H9 (cell line): ENCODE data around the gene METTL25B. TPM values are rescaled to one million over a fixed set of nuclear protein-coding genes. Genes with fewer than 3 reads are reported as not detected.

Experiments used
- DNase-seq: peaks from one replicate; pipeline ENCODE4 v3.0.0-alpha.2; 2017
- H2AFZ ChIP-seq: one replicate; pipeline ENCODE4 v1.6.1; 2013; ENCODE audit warnings: mild to moderate bottlenecking, low read length, control low read depth, moderate library complexity
- H2AK5ac ChIP-seq: 2 replicates; pipeline ENCODE4 v1.6.1; 2013; ENCODE audit warnings: low read length, control low read depth, mixed read lengths; ENCODE audit not compliant: insufficient read length
- H2BK120ac ChIP-seq: one replicate; pipeline ENCODE4 v1.6.1; 2013; ENCODE audit warnings: low read depth, mild to moderate bottlenecking, low read length, control low read depth, inconsistent platforms; ENCODE audit not compliant: poor library complexity, severe bottlenecking
- H2BK12ac ChIP-seq: 2 replicates; pipeline ENCODE4 v1.6.1; 2013; ENCODE audit warnings: low read length, control low read depth, mixed read lengths, low read depth; ENCODE audit not compliant: insufficient read length
- H2BK15ac ChIP-seq: 2 replicates; pipeline ENCODE4 v1.6.1; 2013; ENCODE audit warnings: low read depth, low read length, control low read depth
- H2BK20ac ChIP-seq: one replicate; pipeline ENCODE4 v1.6.1; 2013; ENCODE audit warnings: low read depth, mild to moderate bottlenecking, low read length, control low read depth, inconsistent platforms; ENCODE audit not compliant: poor library complexity, severe bottlenecking
- H2BK5ac ChIP-seq: 2 replicates; pipeline ENCODE4 v1.6.1; 2013; ENCODE audit warnings: low read length, control low read depth, mixed read lengths; ENCODE audit not compliant: insufficient read length
- H3K14ac ChIP-seq: 2 replicates; pipeline ENCODE4 v1.6.1; 2013; ENCODE audit warnings: low read length, control low read depth; ENCODE audit not compliant: insufficient read depth
- H3K18ac ChIP-seq: 2 replicates; pipeline ENCODE4 v1.6.1; 2013; ENCODE audit warnings: low read depth, mild to moderate bottlenecking, mixed read lengths, low read length, control low read depth; ENCODE audit not compliant: insufficient read length
- H3K23ac ChIP-seq: 2 replicates; pipeline ENCODE4 v1.6.1; 2013; ENCODE audit warnings: low read length, control low read depth, mixed read lengths, low read depth; ENCODE audit not compliant: insufficient read length
- H3K23me2 ChIP-seq: 2 replicates; pipeline ENCODE4 v1.6.1; 2013; ENCODE audit warnings: low read depth, mild to moderate bottlenecking, mixed read lengths, low read length, control low read depth; ENCODE audit not compliant: insufficient read length, poor library complexity, severe bottlenecking
- H3K27ac ChIP-seq: 2 replicates; pipeline ENCODE4 v1.5.1; 2013; ENCODE audit warnings: low read length, control low read depth, mixed read lengths, low read depth; ENCODE audit not compliant: insufficient read length
- H3K27me3 ChIP-seq: 2 replicates; pipeline ENCODE4 v1.6.1; 2013; ENCODE audit warnings: low read length, control low read depth, inconsistent platforms; ENCODE audit not compliant: insufficient read depth
- H3K4ac ChIP-seq: 2 replicates; pipeline ENCODE4 v1.6.1; 2013; ENCODE audit warnings: low read depth, mild to moderate bottlenecking, control low read depth, inconsistent platforms, low read length, moderate library complexity
- H3K4me1 ChIP-seq: 2 replicates; pipeline ENCODE4 v1.6.1; 2013; ENCODE audit warnings: low read length, control low read depth, inconsistent platforms; ENCODE audit not compliant: insufficient read depth
- H3K4me2 ChIP-seq: 2 replicates; pipeline ENCODE4 v1.6.1; 2013; ENCODE audit warnings: low read length, control low read depth, mixed read lengths; ENCODE audit not compliant: insufficient read length, insufficient read depth
- H3K56ac ChIP-seq: 2 replicates; pipeline ENCODE4 v1.6.1; 2013; ENCODE audit warnings: low read depth, mild to moderate bottlenecking, mixed read lengths, low read length, control low read depth; ENCODE audit not compliant: insufficient read length
- H3K79me1 ChIP-seq: 2 replicates; pipeline ENCODE4 v1.6.1; 2013; ENCODE audit warnings: low read depth, mild to moderate bottlenecking, moderate library complexity, low read length, control low read depth, inconsistent platforms; ENCODE audit not compliant: insufficient read depth, poor library complexity, severe bottlenecking
- H3K79me2 ChIP-seq: 2 replicates; pipeline ENCODE4 v1.6.1; 2013; ENCODE audit warnings: low read length, control low read depth, inconsistent platforms; ENCODE audit not compliant: insufficient read depth
- H3K9ac ChIP-seq: 2 replicates; pipeline ENCODE4 v1.6.1; 2013; ENCODE audit warnings: low read length, control low read depth, mixed read lengths; ENCODE audit not compliant: insufficient read length; ENCODE audit errors: extremely low read depth
- H3K9me3 ChIP-seq: one replicate; pipeline ENCODE4 v1.6.1; 2013; ENCODE audit warnings: low read depth, low read length, inconsistent platforms; ENCODE audit not compliant: control insufficient read depth
- H3T11ph ChIP-seq: one replicate; pipeline ENCODE4 v1.6.1; 2013; ENCODE audit warnings: mild to moderate bottlenecking, low read length, control low read depth, inconsistent platforms
- H4K20me1 ChIP-seq: one replicate; pipeline ENCODE4 v1.6.1; 2013; ENCODE audit not compliant: control insufficient read depth, insufficient read length, insufficient read depth
- H4K5ac ChIP-seq: 2 replicates; pipeline ENCODE4 v1.6.1; 2013; ENCODE audit warnings: low read depth, mild to moderate bottlenecking, mixed read lengths, low read length, control low read depth; ENCODE audit not compliant: insufficient read length
- H4K8ac ChIP-seq: replicated peaks from 2 replicates; pipeline ENCODE4 v1.6.1; 2013; ENCODE audit warnings: low read length, control low read depth, mixed read lengths, low read depth; ENCODE audit not compliant: insufficient read length
- H4K91ac ChIP-seq: 2 replicates; pipeline ENCODE4 v1.6.1; 2013; ENCODE audit warnings: low read depth, mild to moderate bottlenecking, moderate library complexity, mixed read lengths, low read length, control low read depth; ENCODE audit not compliant: insufficient read length
- H3K27ac Mint-ChIP-seq, 3 experiments: 2 replicates in 2 of 3; 3 replicates in 1 of 3; pipeline ENCODE4 v1.8.0; 2020 to 2021; ENCODE audit warnings: mixed read lengths in 3 of 3, mild to moderate bottlenecking in 1 of 3, moderate library complexity in 1 of 3
- H3K27me3 Mint-ChIP-seq: 2 replicates; pipeline ENCODE4 v1.8.0; 2021; ENCODE audit warnings: low read depth, mild to moderate bottlenecking, moderate library complexity, mixed read lengths
- H3K36me3 Mint-ChIP-seq, 3 experiments: 2 replicates in 2 of 3; 3 replicates in 1 of 3; pipeline ENCODE4 v1.8.0; 2020 to 2021; ENCODE audit warnings: low read depth in 3 of 3, mixed read lengths in 3 of 3; ENCODE audit not compliant: insufficient read depth in 1 of 3
- H3K4me1 Mint-ChIP-seq, 2 experiments: 2 replicates each; pipeline ENCODE4 v1.8.0; 2020; ENCODE audit warnings: mixed read lengths in 2 of 2
- H3K4me3 Mint-ChIP-seq, 2 experiments: 2 replicates in 1 of 2; 3 replicates in 1 of 2; pipeline ENCODE4 v1.8.0; 2020 to 2021; ENCODE audit warnings: mild to moderate bottlenecking in 2 of 2, mixed read lengths in 2 of 2, moderate library complexity in 1 of 2
- H3K9me3 Mint-ChIP-seq, 2 experiments: 2 replicates in 1 of 2; 3 replicates in 1 of 2; pipeline ENCODE4 v1.8.0; 2020; ENCODE audit warnings: mild to moderate bottlenecking in 2 of 2, mixed read lengths in 2 of 2, moderate library complexity in 1 of 2
- WGBS: extraction: QIAGEN DNeasy Blood & Tissue Kit; methylation state at CpG from one replicate; pipeline ENCODE4 v1.1.7; 2013; ENCODE audit warnings: missing lambda C conversion rate, low lambda C conversion rate, mixed read lengths; ENCODE audit not compliant: insufficient read length; ENCODE audit errors: extremely low coverage; 5-methylcytosine and 5-hydroxymethylcytosine counted together
- total RNA-seq: library from RNA; stranded (reverse); gene quantifications from 2 replicates; pipeline ENCODE4 v1.2.1, GENCODE V29; 2021
- TF ChIP-seq, protein P1 (sequence below): fragments of 200-600 bp; sonication (generic); conservative IDR thresholded peaks from 3 replicates; pipeline ENCODE4 v1.8.0; 2021; ENCODE audit warnings: antibody characterized with exemption, mild to moderate bottlenecking

METTL25B gene
- total RNA-seq, 1 experiment from 2014 or later: 26.2 TPM

DNA sequence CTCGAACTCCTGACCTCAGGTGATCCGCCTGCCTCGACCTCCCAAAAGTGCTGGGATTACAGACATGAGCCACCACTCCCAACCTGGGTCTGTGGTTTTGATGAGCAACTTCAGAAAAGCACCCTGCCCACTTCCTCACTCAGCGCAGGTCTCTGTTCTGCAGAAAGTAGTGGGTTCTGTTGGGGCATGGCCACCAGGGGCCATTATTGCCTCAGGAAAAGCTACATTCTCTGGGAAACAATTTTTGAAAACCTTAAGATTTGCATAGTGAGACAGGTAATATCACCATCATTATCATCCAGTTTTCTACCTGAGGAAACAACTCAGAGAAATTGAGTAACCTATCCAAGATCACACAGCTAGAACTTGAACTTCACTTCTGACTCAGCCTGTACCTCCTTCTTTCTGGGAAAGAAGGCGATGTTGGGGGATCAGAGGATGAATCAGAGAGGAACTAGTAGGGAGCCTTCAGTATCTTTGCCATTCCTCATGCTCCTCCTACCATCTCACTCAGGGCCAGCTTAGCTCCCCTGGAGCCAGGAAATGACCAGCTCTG is 44.0 kb upstream of the METTL25B start:
- H2BK120ac ChIP-seq: no peak overlapping the region
- no peak overlapping the region for H3K18ac ChIP-seq
- no peak for DNase-seq
- Mint-ChIP-seq H3K4me1 (peaks cover 21 to 35% of the 10 kb centered on the region in 2 experiments), H3K9me3 (peaks cover 0 to 5% of the 10 kb centered on the region in 2 experiments; a peak in 1 of 5 replicates), H3K27ac (peak overlapping the region in 1 of 3 experiments; percentile 44; a peak in 1 of 7 replicates), H3K4me3 (no peak overlapping the region), H3K36me3 (no peaks in the 10 kb centered on the region), H3K27me3 (peaks cover 30% of the 10 kb centered on the region)
- H4K91ac ChIP-seq: no peak overlapping the region
- no peak overlapping the region for H2BK5ac ChIP-seq
- H3K79me1 ChIP-seq: no peaks in the 10 kb centered on the region
- H3K4me2 ChIP-seq: no peak overlapping the region
- H2AFZ ChIP-seq: no peak overlapping the region
- H2BK12ac ChIP-seq: no peak overlapping the region
- H3K9me3 ChIP-seq: no peaks in the 10 kb centered on the region
- no peak overlapping the region for H3K27ac ChIP-seq
- H4K5ac ChIP-seq: no peak overlapping the region
- H4K20me1 ChIP-seq: no peaks in the 10 kb centered on the region
- no peak overlapping the region for H3K4ac ChIP-seq
- TF ChIP-seq, protein P1, sequence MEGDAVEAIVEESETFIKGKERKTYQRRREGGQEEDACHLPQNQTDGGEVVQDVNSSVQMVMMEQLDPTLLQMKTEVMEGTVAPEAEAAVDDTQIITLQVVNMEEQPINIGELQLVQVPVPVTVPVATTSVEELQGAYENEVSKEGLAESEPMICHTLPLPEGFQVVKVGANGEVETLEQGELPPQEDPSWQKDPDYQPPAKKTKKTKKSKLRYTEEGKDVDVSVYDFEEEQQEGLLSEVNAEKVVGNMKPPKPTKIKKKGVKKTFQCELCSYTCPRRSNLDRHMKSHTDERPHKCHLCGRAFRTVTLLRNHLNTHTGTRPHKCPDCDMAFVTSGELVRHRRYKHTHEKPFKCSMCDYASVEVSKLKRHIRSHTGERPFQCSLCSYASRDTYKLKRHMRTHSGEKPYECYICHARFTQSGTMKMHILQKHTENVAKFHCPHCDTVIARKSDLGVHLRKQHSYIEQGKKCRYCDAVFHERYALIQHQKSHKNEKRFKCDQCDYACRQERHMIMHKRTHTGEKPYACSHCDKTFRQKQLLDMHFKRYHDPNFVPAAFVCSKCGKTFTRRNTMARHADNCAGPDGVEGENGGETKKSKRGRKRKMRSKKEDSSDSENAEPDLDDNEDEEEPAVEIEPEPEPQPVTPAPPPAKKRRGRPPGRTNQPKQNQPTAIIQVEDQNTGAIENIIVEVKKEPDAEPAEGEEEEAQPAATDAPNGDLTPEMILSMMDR: peak; percentile 41; the same call in 2 of the 3 replicates
- H2AK5ac ChIP-seq: no peak overlapping the region
- no peaks in the 10 kb centered on the region for H3K27me3 ChIP-seq
- H3T11ph ChIP-seq: no peak overlapping the region
- H3K23me2 ChIP-seq: no peaks in the 10 kb centered on the region
- H3K79me2 ChIP-seq: no peaks in the 10 kb centered on the region
- H3K9ac ChIP-seq: no peak overlapping the region
- no peak overlapping the region for H4K8ac ChIP-seq
- H3K23ac ChIP-seq: no peak overlapping the region
- no peak overlapping the region for H3K14ac ChIP-seq
- no CpG with 5 or more reads among the region's 5 CpGs for WGBS
- H2BK20ac ChIP-seq: no peak overlapping the region
- H3K56ac ChIP-seq: no peak overlapping the region
- no peak overlapping the region for H2BK15ac ChIP-seq
- H3K4me1 ChIP-seq: no peaks in the 10 kb centered on the region
